ENCODE measurements around the gene POLR2C.

The POLR2C gene

GRCh38 chr16:57517397-57518367, 55.2 kb downstream of the POLR2C start:
- DNase-seq, result no peak

- DNase-seq, result no peak
Measured at GRCh38 chr16:57518520-57518919, 56.0 kb downstream of the POLR2C start.

- DNase-seq, result no peak
Measured at GRCh38 chr16:57518922-57519321, 56.4 kb downstream of the POLR2C start.

GRCh38 chr16:57519796-57520360, 57.4 kb downstream of the POLR2C start:
- peak in 55 of 58 donors; percentile 6 to 86 (median 48) for DNase-seq
